ENCODE data around the gene CRYGC. TPM values are rescaled to one million over a fixed set of nuclear protein-coding genes. Genes with fewer than 3 reads are reported as not detected.

The CRYGC gene
- total RNA-seq, 1 experiment from 2014 or later: not detected

- BruUV-seq (replicated peaks): no TSS peak
- POLR2A ChIA-PET (ENCODE audit: unreplicated experiment): no interaction called here
- Histone ChIP-seq H3K4me3 (no peak overlapping the region), H3K36me3 (ENCODE audit: low read depth) (no peaks in the 10 kb centered on the region), H3K4me1 (replicated peaks; ENCODE audit: insufficient read depth) (no peaks in the 10 kb centered on the region), H4K20me1 (ENCODE audit: insufficient read depth) (no peaks in the 10 kb centered on the region), H3K9me2 (ENCODE audit: insufficient read depth) (no peaks in the 10 kb centered on the region), H3F3A (ENCODE audit: insufficient read depth, low read depth) (no peaks in the 10 kb centered on the region), H3K27ac (no peak overlapping the region), H3K79me2 (ENCODE audit: low read depth) (no peaks in the 10 kb centered on the region), H3K4me2 (no peak overlapping the region), H3K27me3 (ENCODE audit: insufficient read depth, low read depth) (no peaks in the 10 kb centered on the region), H2AFZ (no peak overlapping the region), H3K9me3 (ENCODE audit: insufficient read depth, low read depth) (no peaks in the 10 kb centered on the region)
- CTCF ChIA-PET: no interaction called here
- TF ChIP-seq, protein P1, sequence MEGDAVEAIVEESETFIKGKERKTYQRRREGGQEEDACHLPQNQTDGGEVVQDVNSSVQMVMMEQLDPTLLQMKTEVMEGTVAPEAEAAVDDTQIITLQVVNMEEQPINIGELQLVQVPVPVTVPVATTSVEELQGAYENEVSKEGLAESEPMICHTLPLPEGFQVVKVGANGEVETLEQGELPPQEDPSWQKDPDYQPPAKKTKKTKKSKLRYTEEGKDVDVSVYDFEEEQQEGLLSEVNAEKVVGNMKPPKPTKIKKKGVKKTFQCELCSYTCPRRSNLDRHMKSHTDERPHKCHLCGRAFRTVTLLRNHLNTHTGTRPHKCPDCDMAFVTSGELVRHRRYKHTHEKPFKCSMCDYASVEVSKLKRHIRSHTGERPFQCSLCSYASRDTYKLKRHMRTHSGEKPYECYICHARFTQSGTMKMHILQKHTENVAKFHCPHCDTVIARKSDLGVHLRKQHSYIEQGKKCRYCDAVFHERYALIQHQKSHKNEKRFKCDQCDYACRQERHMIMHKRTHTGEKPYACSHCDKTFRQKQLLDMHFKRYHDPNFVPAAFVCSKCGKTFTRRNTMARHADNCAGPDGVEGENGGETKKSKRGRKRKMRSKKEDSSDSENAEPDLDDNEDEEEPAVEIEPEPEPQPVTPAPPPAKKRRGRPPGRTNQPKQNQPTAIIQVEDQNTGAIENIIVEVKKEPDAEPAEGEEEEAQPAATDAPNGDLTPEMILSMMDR (conservative IDR thresholded peaks at IDR 0.05): no peak
- no peak for TF ChIP-seq EZH2 (IDR thresholded peaks at IDR 0.05; ENCODE audit: low read depth)
- DNase-seq: no peak
- intact Hi-C loops (cut with micrococcal nuclease; ENCODE audit: unreplicated experiment): no loop called here
Measured at GRCh38 chr2:208098267-208098666, 31.4 kb downstream of the CRYGC start.

DNA sequence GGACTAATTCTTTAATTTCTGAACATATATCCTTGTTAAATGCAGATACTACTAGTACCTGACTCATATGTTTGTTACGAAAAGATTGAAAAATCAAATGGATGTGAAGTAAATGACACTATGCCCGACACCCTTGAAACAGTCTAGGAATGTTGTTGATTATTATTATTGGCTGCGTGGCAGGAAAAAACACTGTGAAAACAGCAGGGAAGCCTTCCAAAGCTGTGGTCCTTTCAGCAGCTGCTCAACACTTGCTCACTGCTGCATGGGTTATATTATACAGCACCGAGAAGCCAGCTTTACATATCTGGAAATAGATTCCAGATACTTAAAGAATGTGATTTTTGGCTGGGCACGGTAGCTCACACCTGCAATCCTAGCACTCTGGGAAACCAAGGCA, 31.8 kb downstream of the CRYGC start:
- intact Hi-C loops (cut with micrococcal nuclease; ENCODE audit: unreplicated experiment): no loop called here
- CTCF ChIA-PET: no interaction called here
- DNase-seq: no peak

GRCh38 chr2:208097313-208097712, 32.3 kb downstream of the CRYGC start:
- BruUV-seq (replicated peaks): no TSS peak
- Histone ChIP-seq H3F3A (ENCODE audit: insufficient read depth, low read depth) (no peaks in the 10 kb centered on the region), H3K9me2 (ENCODE audit: insufficient read depth) (no peaks in the 10 kb centered on the region), H3K27ac (no peak overlapping the region), H2AFZ (no peak overlapping the region), H3K4me3 (no peak overlapping the region), H3K36me3 (ENCODE audit: low read depth) (no peaks in the 10 kb centered on the region), H3K9me3 (ENCODE audit: insufficient read depth, low read depth) (no peaks in the 10 kb centered on the region), H3K27me3 (ENCODE audit: insufficient read depth, low read depth) (no peaks in the 10 kb centered on the region), H3K4me2 (no peak overlapping the region), H3K79me2 (ENCODE audit: low read depth) (no peaks in the 10 kb centered on the region), H3K4me1 (replicated peaks; ENCODE audit: insufficient read depth) (no peaks in the 10 kb centered on the region), H4K20me1 (ENCODE audit: insufficient read depth) (no peaks in the 10 kb centered on the region)
- DNase-seq: no peak
- CTCF ChIA-PET: no interaction called here
- POLR2A ChIA-PET (ENCODE audit: unreplicated experiment): no interaction called here
- intact Hi-C loops (cut with micrococcal nuclease; ENCODE audit: unreplicated experiment): no loop called here
- TF ChIP-seq, protein P1 (conservative IDR thresholded peaks at IDR 0.05): no peak
- no peak for TF ChIP-seq EZH2 (IDR thresholded peaks at IDR 0.05; ENCODE audit: low read depth)

More for the DNA sequence above, 31.8 kb downstream of the CRYGC start:
- H3K27ac ChIP-seq: no peak overlapping the region
- no TSS peak for BruUV-seq (replicated peaks)
- no peaks in the 10 kb centered on the region for H3K27me3 ChIP-seq (ENCODE audit: insufficient read depth, low read depth)
- no peaks in the 10 kb centered on the region for H4K20me1 ChIP-seq (ENCODE audit: insufficient read depth)
- no peak for TF ChIP-seq EZH2 (IDR thresholded peaks at IDR 0.05; ENCODE audit: low read depth)
- TF ChIP-seq, protein P1 (conservative IDR thresholded peaks at IDR 0.05): no peak
- H3K4me3 ChIP-seq: no peak overlapping the region
- no peaks in the 10 kb centered on the region for H3K79me2 ChIP-seq (ENCODE audit: low read depth)
- H3F3A ChIP-seq (ENCODE audit: insufficient read depth, low read depth): no peaks in the 10 kb centered on the region
- no peak overlapping the region for H3K4me2 ChIP-seq
- no peaks in the 10 kb centered on the region for H3K4me1 ChIP-seq (replicated peaks; ENCODE audit: insufficient read depth)
- POLR2A ChIA-PET (ENCODE audit: unreplicated experiment): no interaction called here
- no peaks in the 10 kb centered on the region for H3K36me3 ChIP-seq (ENCODE audit: low read depth)
- H3K9me3 ChIP-seq (ENCODE audit: insufficient read depth, low read depth): no peaks in the 10 kb centered on the region
- no peaks in the 10 kb centered on the region for H3K9me2 ChIP-seq (ENCODE audit: insufficient read depth)
- H2AFZ ChIP-seq: no peak overlapping the region

Measured in PC-9 (cell line).